Keratinocyte (primary cell): ENCODE results near the gene SLC7A4. TPM values are rescaled to one million over a fixed set of nuclear protein-coding genes. Genes with fewer than 3 reads are reported as not detected.

Experiments
- DNase-seq: peaks from one replicate; pipeline ENCODE4 v3.0.0-alpha.2; 2011; ENCODE audit warnings: low read depth, missing footprints, low spot score
- FAIRE-seq: peaks from 2 replicates; lab custom pipeline; 2011; peaks lifted over from hg19 to GRCh38; lab: Jason Lieb, UNC
- H2AFZ ChIP-seq: 2 replicates; pipeline ENCODE4 v1.6.0; 2012; ENCODE audit warnings: low read length, control low read depth, inconsistent platforms; ENCODE audit not compliant: control insufficient read depth
- H3K27ac ChIP-seq: 2 replicates; pipeline ENCODE4 v1.5.1; 2011; ENCODE audit warnings: low read length; ENCODE audit not compliant: control insufficient read depth, insufficient read depth
- H3K27me3 ChIP-seq: 3 replicates; pipeline ENCODE4 v1.6.0; 2011; ENCODE audit warnings: low read length; ENCODE audit not compliant: control insufficient read depth, insufficient read depth; ENCODE audit errors: extremely low read depth
- H3K36me3 ChIP-seq, 2 experiments: 2 replicates in 1 of 2; 3 replicates in 1 of 2; pipeline ENCODE4 v1.5.1; 2011; ENCODE audit warnings: low read length in 2 of 2, mild to moderate bottlenecking in 1 of 2; ENCODE audit not compliant: control insufficient read depth in 2 of 2, insufficient read depth in 2 of 2; ENCODE audit errors: extremely low read depth in 1 of 2
- H3K4me1 ChIP-seq: 3 replicates; pipeline ENCODE4 v1.5.1; 2011; ENCODE audit warnings: low read length; ENCODE audit not compliant: control insufficient read depth, insufficient read depth; ENCODE audit errors: extremely low read depth
- H3K4me2 ChIP-seq: 3 replicates; pipeline ENCODE4 v1.6.0; 2011; ENCODE audit warnings: low read depth, low read length; ENCODE audit not compliant: control insufficient read depth, insufficient read depth; ENCODE audit errors: extremely low read depth
- H3K4me3 ChIP-seq, 3 experiments: fragments of 200-600 bp in 1 of 3; sonication (generic) in 1 of 3; 2 replicates in 2 of 3; 3 replicates in 1 of 3; pipeline ENCODE4 v1.5.1; 2011 to 2016; ENCODE audit warnings: low read length in 3 of 3, mild to moderate bottlenecking in 3 of 3, control low read depth in 2 of 3, inconsistent platforms in 1 of 3, low read depth in 1 of 3, mixed read lengths in 1 of 3, mixed run types in 1 of 3, moderate library complexity in 1 of 3; ENCODE audit not compliant: control insufficient read depth in 2 of 3, insufficient read depth in 2 of 3; ENCODE audit errors: extremely low read depth in 1 of 3
- H3K79me2 ChIP-seq: 2 replicates; pipeline ENCODE4 v1.6.0; 2012; ENCODE audit warnings: low read length; ENCODE audit not compliant: control insufficient read depth, insufficient read depth
- H3K9ac ChIP-seq: 3 replicates; pipeline ENCODE4 v1.6.0; 2011; ENCODE audit warnings: low read length; ENCODE audit not compliant: control insufficient read depth, insufficient read depth; ENCODE audit errors: extremely low read depth
- H3K9me1 ChIP-seq: 3 replicates; pipeline ENCODE4 v1.6.0; 2011; ENCODE audit warnings: low read length; ENCODE audit not compliant: control insufficient read depth, insufficient read depth; ENCODE audit errors: extremely low read depth
- H3K9me3 ChIP-seq: 2 replicates; pipeline ENCODE4 v1.5.1; 2012; ENCODE audit warnings: low read depth, low read length; ENCODE audit not compliant: control insufficient read depth
- H4K20me1 ChIP-seq: 3 replicates; pipeline ENCODE4 v1.6.0; 2011; ENCODE audit warnings: low read length; ENCODE audit not compliant: control insufficient read depth, insufficient read depth; ENCODE audit errors: extremely low read depth
- CTCF ChIP-seq, 3 experiments: IDR thresholded peaks in 1 of 3; conservative IDR thresholded peaks in 1 of 3; optimal IDR thresholded peaks in 1 of 3; 2 replicates in 2 of 3; 3 replicates in 1 of 3; pipeline versions ENCODE3 to v1.5.1; 2011; ENCODE audit warnings: low read length in 3 of 3, mild to moderate bottlenecking in 3 of 3, moderate library complexity in 2 of 3, control low read depth in 1 of 3, inconsistent platforms in 1 of 3; ENCODE audit not compliant: insufficient read depth in 2 of 3; ENCODE audit errors: extremely low read depth in 1 of 3
- EZH2 ChIP-seq: IDR thresholded peaks from one replicate; pipeline ENCODE4 v1.6.1; 2012; ENCODE audit warnings: inconsistent platforms, mild to moderate bottlenecking, low read length, moderate library complexity
- dilution Hi-C: fragments of 300-500 bp; cut with MboI; formaldehyde crosslinking; loops from one replicate; pipeline ENCODE4 v1.7.0; 2020; ENCODE audit warnings: low sequenced_read_pairs; ENCODE audit not compliant: extremely low pct_ligation_motif_present
- polyA minus RNA-seq, 3 experiments: library from RNA; depleted of rRNA, polyadenylated mRNA; stranded (reverse); fragments of >200 nt; gene quantifications; 1 replicate in 1 of 3; 2 replicates in 1 of 3; 3 replicates in 1 of 3; pipeline ENCODE4 v1.2.3, GENCODE V29; 2011
- polyA plus RNA-seq, 5 experiments: library from polyadenylated mRNA; depleted of rRNA in 3 of 5; stranded (reverse) in 3 of 5; stranded (forward) in 1 of 5; unstranded in 1 of 5; fragments of >200 nt; gene quantifications; 1 replicate in 1 of 5; 2 replicates in 3 of 5; 3 replicates in 1 of 5; pipeline versions ENCODE4 v1.2.1 to v1.2.3, GENCODE V29; 2011 to 2012; ENCODE audit warnings: missing spikeins in 2 of 5, low read depth in 1 of 5, low replicate concordance in 1 of 5

SLC7A4 gene
- polyA plus RNA-seq (0.05 to 0.18 TPM (median 0.10 TPM) in 3 replicates), polyA minus RNA-seq (0.40 to 0.75 TPM (median 0.54 TPM) in 3 replicates)
- not detected for polyA plus RNA-seq (2011; ENCODE audit: low read depth)
- polyA plus RNA-seq (2011; cell fraction: cytosol; rRNA removed) = 0.04 and 0.16 TPM in 2 replicates
- polyA plus RNA-seq (2011; cell fraction: nucleus; rRNA removed) = 0.38 and 0.45 TPM in 2 replicates
- 0.10 and 0.48 TPM in 2 replicates for polyA plus RNA-seq (2012; ENCODE audit: low replicate concordance)
- polyA minus RNA-seq (2011; cell fraction: cytosol; rRNA and poly(A)+ RNA removed) = not detected
- 0.31 and 0.63 TPM in 2 replicates for polyA minus RNA-seq (2011; cell fraction: nucleus; rRNA and poly(A)+ RNA removed)

DNA sequence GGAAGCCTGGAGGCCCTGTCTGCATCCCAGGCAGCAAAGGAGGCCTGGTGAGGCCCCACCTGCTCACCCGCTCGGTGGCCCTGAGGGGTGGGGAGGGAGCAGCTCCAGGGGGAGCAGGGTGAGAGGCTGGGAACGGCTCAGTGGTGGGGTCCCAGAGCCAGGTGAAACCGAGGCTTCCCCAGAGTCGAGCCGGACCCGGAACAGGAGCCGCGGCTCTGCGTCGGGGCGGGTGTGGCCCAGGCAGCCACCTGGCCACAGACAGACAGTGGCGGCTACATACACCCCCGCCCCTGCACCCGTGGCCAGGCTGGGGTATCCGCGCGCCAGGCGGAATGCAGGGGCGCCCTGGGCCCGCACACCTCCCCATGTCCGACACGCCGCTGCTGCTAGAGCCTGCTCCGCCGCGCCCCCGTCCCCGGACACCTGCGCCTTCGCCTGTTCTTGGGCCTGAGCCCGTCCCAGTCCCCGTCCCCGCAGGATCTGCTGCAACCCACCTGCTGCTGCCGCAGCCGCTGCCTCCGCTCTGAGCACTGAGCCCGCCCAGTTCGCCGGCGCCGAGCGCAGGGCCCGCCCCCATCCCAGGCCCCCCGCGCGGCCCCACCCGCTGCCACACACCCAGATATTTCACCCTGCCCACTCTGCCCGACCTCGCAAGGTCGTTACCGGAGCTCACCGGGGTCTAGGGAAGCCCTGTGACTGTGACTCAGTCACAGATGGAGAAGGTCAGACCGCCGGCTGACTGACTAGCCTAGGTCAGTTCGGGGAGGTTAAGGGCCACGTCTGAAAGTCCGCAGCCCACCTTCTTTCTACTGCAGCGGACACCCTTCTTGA lies at the start of gene SLC7A4:
Gene SLC7A4, minus strand, starts transcription at position 525 of the 831 bp plus-strand sequence. CDS start 749 bp downstream, outside the sequence.
- Histone ChIP-seq H3K27me3 (peaks cover 22% of the 10 kb centered on the region), H3K9me3 (no peaks in the 10 kb centered on the region), H4K20me1 (no peaks in the 10 kb centered on the region), H3K79me2 (no peaks in the 10 kb centered on the region), H3K9me1 (no peaks in the 10 kb centered on the region), H3K4me3 (no peak within 1 kb of the TSS), H3K9ac (no peak within 1 kb of the TSS), H2AFZ (no peak within 1 kb of the TSS), H3K27ac (no peak within 1 kb of the TSS), H3K36me3 (no peaks in the 10 kb centered on the region), H3K4me1 (peaks cover 9% of the 10 kb centered on the region), H3K4me2 (no peak within 1 kb of the TSS)
- FAIRE-seq (no peak), DNase-seq (no peak)
- dilution Hi-C loops = no loop called here
- TF ChIP-seq CTCF (optimal IDR thresholded peaks at IDR 0.05 in 1 of 3, IDR thresholded peaks at IDR 0.05 in 1 of 3, conservative IDR thresholded peaks at IDR 0.05 in 1 of 3; ENCODE audit: extremely low read depth in 1 of 3, insufficient read depth in 2 of 3, low read length in 3 of 3) (no peak), EZH2 (no peak)

DNA sequence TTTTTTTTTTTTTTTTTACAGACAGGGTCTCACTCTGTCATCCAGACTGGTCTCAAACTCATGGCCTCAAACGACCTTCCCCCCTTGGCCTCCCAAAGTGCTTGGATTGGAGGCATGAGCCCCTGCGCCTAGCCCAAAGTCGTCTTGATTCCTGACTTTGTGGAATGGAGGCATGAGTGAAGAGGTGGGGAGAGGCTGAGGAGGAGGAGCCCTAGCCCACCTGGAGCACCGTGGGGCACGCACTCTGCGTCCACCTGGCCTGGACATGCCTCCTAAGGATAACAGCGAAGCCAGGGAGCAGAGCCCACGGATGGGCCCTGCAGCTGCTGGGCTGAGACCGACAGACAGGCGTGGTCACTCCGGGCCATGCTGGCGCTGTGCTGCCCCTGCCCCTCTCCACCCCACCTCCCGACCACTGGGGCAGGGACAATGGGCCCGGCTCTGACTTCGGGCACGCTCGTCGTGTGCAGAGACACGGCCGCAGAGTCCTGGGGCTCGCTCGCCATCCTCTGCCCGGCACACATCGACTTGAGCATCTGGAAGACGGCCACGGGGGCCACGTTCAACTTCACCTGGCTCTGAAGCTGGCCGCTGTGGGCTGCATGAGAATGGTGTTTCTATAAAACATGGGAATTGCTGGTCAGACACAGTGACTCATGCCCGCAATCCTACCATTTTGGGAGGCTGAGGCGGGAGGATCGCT lies 48.2 kb upstream of the SLC7A4 start:
- no peak for FAIRE-seq
- H3K4me2 ChIP-seq = no peak overlapping the region
- H3K9me1 ChIP-seq = no peaks in the 10 kb centered on the region
- no peak overlapping the region for H3K27ac ChIP-seq
- H4K20me1 ChIP-seq = no peaks in the 10 kb centered on the region
- H3K9me3 ChIP-seq = no peaks in the 10 kb centered on the region
- no peaks in the 10 kb centered on the region for H3K79me2 ChIP-seq
- no peaks in the 10 kb centered on the region for H3K36me3 ChIP-seq
- H3K9ac ChIP-seq = no peak overlapping the region
- dilution Hi-C loops = no loop called here
- no peaks in the 10 kb centered on the region for H3K27me3 ChIP-seq
- H3K4me1 ChIP-seq = no peaks in the 10 kb centered on the region
- H2AFZ ChIP-seq = no peak overlapping the region
- no peak overlapping the region for H3K4me3 ChIP-seq
- TF ChIP-seq CTCF (optimal IDR thresholded peaks at IDR 0.05 in 1 of 3, IDR thresholded peaks at IDR 0.05 in 1 of 3, conservative IDR thresholded peaks at IDR 0.05 in 1 of 3; ENCODE audit: extremely low read depth in 1 of 3, insufficient read depth in 2 of 3, low read length in 3 of 3) = no peak
- no peak for TF ChIP-seq EZH2
- no peak for DNase-seq
